AG09319 (cell line): ENCODE results near the gene CTU1.
"Not testable (repeated sequence)": the region's sequence is repeated elsewhere in the genome, so short reads cannot be mapped to it uniquely, and the experiment has no call there.

Experiments used
- DNase-seq: peaks from one replicate; pipeline ENCODE4 v3.0.0-alpha.2; 2010; ENCODE audit warnings: low read depth; ENCODE audit errors: extremely low read depth
- CTCF ChIP-seq: IDR thresholded peaks from 2 replicates; pipeline ENCODE4 v1.5.1; 2011; ENCODE audit warnings: low read depth, mild to moderate bottlenecking, inconsistent platforms, low read length, moderate library complexity

The CTU1 gene

GRCh38 chr19:51145916-51146493 is 37.8 kb upstream of the CTU1 start:
- no peak for DNase-seq
- no peak for TF ChIP-seq CTCF

GRCh38 chr19:51144482-51145045 is 36.4 kb upstream of the CTU1 start:
- no peak for TF ChIP-seq CTCF
- no peak for DNase-seq

GRCh38 chr19:51143486-51143885 is 35.3 kb upstream of the CTU1 start:
- no peak for DNase-seq
- TF ChIP-seq CTCF: no peak

GRCh38 chr19:51142809-51143475 is 34.7 kb upstream of the CTU1 start:
- DNase-seq: not testable (repeated sequence)

- DNase-seq: no peak
Observed at GRCh38 chr19:51142119-51142518, 33.9 kb upstream of the CTU1 start, which contains the start of gene SIGLEC7. SIGLEC7 (plus strand) TSS chr19:51142301; CDS start chr19:51142370, 69 bp downstream.

GRCh38 chr19:51141181-51141580 is 33.0 kb upstream of the CTU1 start:
- no peak for DNase-seq
- TF ChIP-seq CTCF: no peak

More at GRCh38 chr19:51142119-51142518, 33.9 kb upstream of the CTU1 start, which contains the start of gene SIGLEC7:
- TF ChIP-seq CTCF: no peak

- no peak for DNase-seq
- TF ChIP-seq CTCF: no peak
Observed at GRCh38 chr19:51140441-51140840, 32.2 kb upstream of the CTU1 start.
